C1 segment of cervical spinal cord (tissue), 14 donors: Measurements from ENCODE around the gene ZNF503.

ENCODE experiments used
- DNase-seq, 14 donors: peaks; one replicate each; lab custom pipeline; 2025; lab: John Stamatoyannopoulos, UW

Gene ZNF503

DNA sequence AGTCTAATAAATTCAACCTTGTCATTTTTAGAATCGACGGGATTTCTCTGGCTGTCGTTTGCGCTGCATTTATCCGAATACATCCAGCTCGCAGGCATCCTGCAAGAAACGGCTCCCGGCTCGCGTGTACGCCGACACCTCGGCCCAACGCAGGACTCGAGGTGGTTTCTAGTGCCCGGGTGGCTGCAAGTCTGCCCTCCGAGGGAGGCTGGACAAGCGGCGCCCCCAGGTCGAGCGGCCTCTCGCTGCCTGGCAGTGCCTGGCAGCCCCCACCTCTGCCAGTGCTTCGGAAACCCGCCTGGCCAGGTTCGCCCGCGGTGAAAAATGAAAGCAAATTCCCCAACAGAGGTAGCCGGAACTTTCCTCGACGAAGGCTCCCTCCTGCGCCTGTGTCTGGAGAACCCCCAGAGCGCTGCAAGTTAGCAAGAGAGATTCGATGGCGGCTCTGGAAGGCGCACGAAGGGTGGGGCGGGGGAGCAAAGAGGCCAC is 5.7 kb upstream of the ZNF503 start:
- DNase-seq, result peak in 2 of 14 donors; percentile 26 to 39

- DNase-seq, result no peak
Measured at GRCh38 chr10:75406462-75407223, 5.1 kb upstream of the ZNF503 start.

GRCh38 chr10:75405598-75406461 is 4.3 kb upstream of the ZNF503 start:
- no peak for DNase-seq

GRCh38 chr10:75404815-75405597 is 3.4 kb upstream of the ZNF503 start:
- DNase-seq, result peak in 3 of 14 donors; percentile 45 to 51 (median 51)

DNA sequence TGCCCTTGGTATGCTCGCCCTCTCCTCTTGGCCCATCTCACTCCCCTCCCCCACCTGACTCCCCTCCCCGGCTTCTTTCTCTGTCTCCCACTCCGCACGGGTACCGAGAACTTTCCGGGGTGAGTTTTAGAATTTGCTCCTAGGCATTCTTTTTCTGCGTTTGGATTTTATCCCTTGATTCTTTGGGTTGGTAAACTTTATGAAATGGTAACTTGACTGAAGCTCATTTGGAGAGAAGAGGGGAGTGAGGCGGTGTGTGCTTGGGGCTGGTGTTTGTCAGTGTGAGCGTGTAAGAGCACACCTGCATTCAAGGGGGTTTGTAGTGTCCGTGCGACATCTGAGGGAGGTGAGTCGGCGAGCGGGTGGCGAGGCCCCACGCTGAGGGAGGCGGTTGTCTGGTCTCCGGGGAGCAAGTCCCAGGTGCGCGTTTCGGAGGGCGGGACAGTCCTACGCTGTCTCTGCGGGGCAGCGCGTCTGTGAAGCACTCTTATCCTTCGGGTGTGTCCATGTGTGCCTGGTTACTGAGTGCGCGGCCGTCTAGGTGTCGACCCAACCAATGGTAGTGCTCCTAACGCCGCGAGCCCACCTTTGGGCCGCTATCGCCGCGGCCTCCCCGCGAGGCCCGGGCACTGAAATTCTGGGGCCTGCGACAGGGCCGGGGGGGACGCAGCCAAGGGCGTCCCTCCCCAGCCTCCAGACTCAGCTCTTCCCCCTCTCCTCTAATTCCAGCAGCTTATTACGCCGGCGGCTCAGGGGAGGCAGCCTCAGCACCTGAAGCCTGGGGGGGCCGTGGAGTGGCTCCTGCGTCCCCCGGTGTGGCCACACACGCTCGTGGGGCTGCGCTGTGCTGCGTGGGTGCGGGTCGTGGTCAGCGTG is 2.6 kb upstream of the ZNF503 start:
- peak in 3 of 14 donors; percentile 38 to 49 (median 45) for DNase-seq

DNA sequence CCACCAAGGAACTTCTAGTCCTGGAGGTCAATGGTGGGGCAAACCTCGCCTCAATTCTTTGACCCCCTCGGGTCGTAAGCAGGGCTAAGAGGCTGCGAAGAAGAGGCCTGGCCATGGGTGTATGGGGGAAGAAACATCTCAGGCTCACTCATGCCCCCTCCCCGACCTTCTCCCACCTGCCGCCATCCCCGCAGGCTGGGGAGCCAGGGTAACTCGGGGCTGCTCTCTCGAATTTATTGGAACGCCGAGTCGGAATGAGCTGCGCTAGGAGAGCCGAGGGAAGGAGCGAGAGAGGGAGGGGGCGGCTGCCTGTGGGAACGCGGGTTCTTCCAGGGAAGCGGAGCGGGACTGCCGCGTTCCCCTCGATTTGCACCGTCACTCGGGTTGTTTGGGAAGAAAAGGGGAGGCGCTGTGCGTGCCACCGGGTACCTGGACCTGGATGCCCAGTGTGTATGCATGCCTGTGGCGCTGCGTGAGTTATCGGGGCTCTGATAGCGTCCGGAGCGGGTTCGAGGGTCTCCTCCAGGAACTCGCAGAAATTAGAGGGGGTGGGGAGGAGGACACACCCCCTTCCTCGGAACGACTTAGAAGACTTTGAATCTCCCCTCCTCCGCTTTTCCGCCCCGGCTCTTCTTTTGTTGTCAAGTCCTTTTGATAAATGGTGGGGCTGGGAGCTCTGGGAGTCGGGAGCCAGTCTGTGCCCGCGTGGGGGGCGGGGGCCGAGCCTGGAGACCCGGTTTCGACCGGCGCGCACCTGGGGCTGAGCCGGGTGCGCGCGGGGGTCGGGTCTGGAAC is 1.8 kb upstream of the ZNF503 start:
- peak in 8 of 14 donors; percentile 31 to 70 (median 54) for DNase-seq

GRCh38 chr10:75402486-75403143 is 1.1 kb upstream of the ZNF503 start:
- DNase-seq, result peak in 6 of 14 donors; percentile 54 to 79 (median 63)

GRCh38 chr10:75400771-75401568 is 594 bp downstream of the ZNF503 start:
- DNase-seq, result peak in 8 of 14 donors; percentile 33 to 75 (median 53)

DNA sequence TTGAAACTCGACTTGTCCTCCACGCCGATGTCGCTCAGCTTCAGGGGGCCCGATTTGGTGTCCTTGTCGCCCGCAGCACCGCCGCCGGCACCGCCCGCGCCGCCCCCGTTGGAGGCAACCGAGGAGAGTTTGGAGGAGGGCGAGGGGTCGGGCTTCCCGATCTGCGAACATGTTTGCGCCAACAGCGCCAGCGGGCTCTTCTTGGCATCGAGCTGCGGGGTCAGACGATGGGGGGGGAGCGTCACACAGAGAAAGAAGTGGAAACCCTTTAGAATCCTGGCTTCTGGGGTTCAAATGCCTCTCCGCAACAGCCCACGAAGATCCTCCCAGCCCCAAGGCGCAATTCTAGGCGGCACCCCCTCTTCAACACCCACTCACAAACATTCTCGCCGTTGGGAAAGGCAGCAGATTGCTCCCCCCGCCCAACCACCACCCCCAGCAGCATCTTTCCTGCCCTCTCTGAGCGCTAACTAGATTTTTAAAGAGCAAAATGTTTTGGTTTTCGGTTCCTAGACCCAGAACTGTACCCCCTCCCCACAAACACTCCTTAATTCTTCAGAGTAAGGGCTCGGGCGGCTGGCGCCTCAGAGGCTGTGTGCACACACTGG is 1.3 kb downstream of the ZNF503 start:
- DNase-seq, result peak in 3 of 14 donors; percentile 40 to 63 (median 50)

GRCh38 chr10:75399461-75400162 is 2.0 kb downstream of the ZNF503 start:
- DNase-seq, result peak in 13 of 14 donors; percentile 25 to 78 (median 54)

- peak in 4 of 14 donors; percentile 8 to 62 (median 34) for DNase-seq
Measured at GRCh38 chr10:75398692-75399460, 2.7 kb downstream of the ZNF503 start.

GRCh38 chr10:75398200-75398691 is 3.3 kb downstream of the ZNF503 start:
- DNase-seq, result no peak

DNA sequence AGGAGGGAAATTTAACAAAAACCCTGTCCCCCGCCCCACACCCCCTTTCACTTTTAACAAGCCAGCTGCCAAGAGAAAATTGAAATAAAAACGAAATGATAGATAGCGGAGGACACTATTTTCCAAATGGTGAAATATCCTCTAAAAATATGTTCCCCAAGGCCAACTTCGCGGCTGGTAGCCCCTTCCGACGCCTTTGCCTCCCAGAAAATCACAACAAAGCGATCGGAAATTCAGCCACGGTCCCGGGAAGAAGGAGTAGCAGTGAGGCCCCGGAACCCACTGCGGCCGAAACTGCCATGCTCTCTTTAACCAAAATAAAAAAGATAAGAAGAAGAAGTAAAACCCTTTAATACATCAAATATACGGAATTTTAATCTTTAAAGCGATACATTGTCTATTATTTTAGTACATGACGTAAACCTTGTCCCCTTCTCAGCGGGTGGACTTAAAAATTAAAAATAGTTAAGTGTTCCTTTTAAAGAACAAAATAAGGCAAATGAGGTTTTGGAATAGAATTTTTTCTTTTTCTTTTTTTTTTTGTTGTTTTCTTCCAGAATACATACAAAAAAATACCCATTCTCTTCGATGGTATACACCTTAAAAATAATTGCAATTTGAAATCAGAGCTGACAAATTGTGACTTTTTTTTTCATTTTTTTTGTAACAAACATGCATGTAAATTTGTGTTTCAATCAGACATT is 3.9 kb downstream of the ZNF503 start:
- peak in 1 of 14 donors; percentile 32 for DNase-seq

DNA sequence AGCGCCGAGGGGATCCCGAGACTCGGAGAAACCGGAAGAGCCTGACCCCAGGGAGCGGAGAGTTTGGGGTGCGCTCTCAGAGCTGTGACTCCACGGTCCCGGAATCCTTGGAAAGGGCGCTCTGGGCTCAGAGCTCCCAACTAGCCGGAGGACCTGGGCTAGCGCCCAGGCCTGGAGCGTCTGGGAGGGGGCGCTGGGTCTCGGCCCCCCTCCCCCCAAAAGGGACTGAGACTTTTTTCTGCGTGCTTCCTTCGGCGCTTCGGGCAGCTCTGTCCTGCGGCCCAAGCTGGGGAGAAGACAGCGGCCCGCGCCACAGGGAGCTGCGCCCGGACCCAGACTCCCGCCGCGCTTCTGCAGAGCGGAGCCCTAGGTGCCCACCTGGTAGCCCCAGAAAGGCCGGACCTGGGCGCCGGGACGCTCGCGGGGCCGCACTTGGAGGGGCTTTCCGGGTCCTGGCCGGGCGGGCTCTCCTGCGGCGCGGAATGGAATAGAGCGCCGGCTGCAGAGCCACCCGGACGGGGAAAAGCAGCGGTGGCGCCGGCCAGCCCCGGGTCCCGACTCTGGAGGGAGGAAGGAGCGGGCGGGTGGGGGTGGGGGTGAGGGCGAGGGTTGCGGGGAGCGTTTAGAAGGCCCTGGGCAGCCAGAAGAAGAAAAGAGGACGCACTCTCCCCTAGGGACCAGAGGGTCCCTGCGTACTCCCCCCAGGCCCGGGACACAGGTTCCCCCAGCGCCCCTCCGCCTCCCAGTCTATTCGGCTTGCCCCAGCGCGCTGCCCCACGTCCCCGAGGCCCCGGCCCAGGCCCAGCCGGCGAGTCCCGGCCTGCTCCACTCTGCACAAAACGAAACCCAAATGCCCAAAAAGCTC is 4.7 kb downstream of the ZNF503 start:
- peak in 3 of 14 donors; percentile 40 to 55 (median 49) for DNase-seq
